Measurements from ENCODE around the gene DNAJC22. TPM values are rescaled to one million over a fixed set of nuclear protein-coding genes. Genes with fewer than 3 reads are reported as not detected.

The DNAJC22 gene
- total RNA-seq, 1 donor: 1.1 TPM

- no peak overlapping the region for H3K4me3 ChIP-seq (ENCODE audit: insufficient read depth, low read length)
- H3K36me3 ChIP-seq (ENCODE audit: insufficient read depth, low read length): peaks cover 6% of the 10 kb centered on the region
- no peak overlapping the region for H3K27ac ChIP-seq (ENCODE audit: low read depth, low read length)
- TF ChIP-seq, protein P1, sequence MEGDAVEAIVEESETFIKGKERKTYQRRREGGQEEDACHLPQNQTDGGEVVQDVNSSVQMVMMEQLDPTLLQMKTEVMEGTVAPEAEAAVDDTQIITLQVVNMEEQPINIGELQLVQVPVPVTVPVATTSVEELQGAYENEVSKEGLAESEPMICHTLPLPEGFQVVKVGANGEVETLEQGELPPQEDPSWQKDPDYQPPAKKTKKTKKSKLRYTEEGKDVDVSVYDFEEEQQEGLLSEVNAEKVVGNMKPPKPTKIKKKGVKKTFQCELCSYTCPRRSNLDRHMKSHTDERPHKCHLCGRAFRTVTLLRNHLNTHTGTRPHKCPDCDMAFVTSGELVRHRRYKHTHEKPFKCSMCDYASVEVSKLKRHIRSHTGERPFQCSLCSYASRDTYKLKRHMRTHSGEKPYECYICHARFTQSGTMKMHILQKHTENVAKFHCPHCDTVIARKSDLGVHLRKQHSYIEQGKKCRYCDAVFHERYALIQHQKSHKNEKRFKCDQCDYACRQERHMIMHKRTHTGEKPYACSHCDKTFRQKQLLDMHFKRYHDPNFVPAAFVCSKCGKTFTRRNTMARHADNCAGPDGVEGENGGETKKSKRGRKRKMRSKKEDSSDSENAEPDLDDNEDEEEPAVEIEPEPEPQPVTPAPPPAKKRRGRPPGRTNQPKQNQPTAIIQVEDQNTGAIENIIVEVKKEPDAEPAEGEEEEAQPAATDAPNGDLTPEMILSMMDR (IDR thresholded peaks at IDR 0.05; ENCODE audit: extremely low read depth, low read depth, low read length): no peak
- DNase-seq (ENCODE audit: insufficient read length, low spot score, missing footprints): peak; percentile 64
- peaks cover 3% of the 10 kb centered on the region for H3K4me1 ChIP-seq (ENCODE audit: insufficient read depth, low read length)
- peaks cover 29% of the 10 kb centered on the region for H3K27me3 ChIP-seq (ENCODE audit: insufficient read depth, low read length)
- no peaks in the 10 kb centered on the region for H3K79me2 ChIP-seq (ENCODE audit: insufficient read depth, low read length)
- H3K9me3 ChIP-seq (ENCODE audit: low read depth, low read length): no peaks in the 10 kb centered on the region
- H2AFZ ChIP-seq (ENCODE audit: low read length): no peak overlapping the region
- no peaks in the 10 kb centered on the region for H4K20me1 ChIP-seq (ENCODE audit: insufficient read depth, low read length)
- H3K4me2 ChIP-seq (ENCODE audit: insufficient read depth, low read length): no peak overlapping the region
Measured at GRCh38 chr12:49334226-49334625, 12.5 kb upstream of the DNAJC22 start.

DNA sequence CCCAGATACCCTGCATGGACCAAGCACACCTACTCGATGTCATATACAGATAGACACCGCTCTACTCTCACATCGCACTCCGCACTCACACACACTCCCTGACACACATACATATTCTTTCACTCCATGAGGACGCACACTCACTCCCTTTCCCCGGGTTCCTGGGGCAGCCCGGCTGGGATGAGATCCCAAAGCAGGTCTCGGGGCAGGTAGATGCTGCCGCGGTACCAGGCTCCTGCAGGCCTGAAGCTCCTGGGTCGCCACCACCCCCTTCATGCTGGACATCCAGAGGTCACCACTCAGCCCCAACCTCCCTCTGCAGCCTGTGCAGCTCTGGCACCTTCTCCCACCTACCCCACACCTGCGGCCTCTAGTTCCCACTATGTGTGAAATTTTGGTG is 12.0 kb upstream of the DNAJC22 start:
- DNase-seq (ENCODE audit: insufficient read length, low spot score, missing footprints): peak; percentile 74
- no peak overlapping the region for H3K27ac ChIP-seq (ENCODE audit: low read depth, low read length)
- H2AFZ ChIP-seq (ENCODE audit: low read length): no peak overlapping the region
- H3K36me3 ChIP-seq (ENCODE audit: insufficient read depth, low read length): peaks cover 4% of the 10 kb centered on the region
- no peak overlapping the region for H3K4me3 ChIP-seq (ENCODE audit: insufficient read depth, low read length)
- no peaks in the 10 kb centered on the region for H3K9me3 ChIP-seq (ENCODE audit: low read depth, low read length)
- no peak overlapping the region for H3K4me2 ChIP-seq (ENCODE audit: insufficient read depth, low read length)
- peaks cover 32% of the 10 kb centered on the region for H3K27me3 ChIP-seq (ENCODE audit: insufficient read depth, low read length)
- H3K4me1 ChIP-seq (ENCODE audit: insufficient read depth, low read length): peaks cover 3% of the 10 kb centered on the region
- H3K79me2 ChIP-seq (ENCODE audit: insufficient read depth, low read length): no peaks in the 10 kb centered on the region
- no peaks in the 10 kb centered on the region for H4K20me1 ChIP-seq (ENCODE audit: insufficient read depth, low read length)
- TF ChIP-seq, protein P1 (IDR thresholded peaks at IDR 0.05; ENCODE audit: extremely low read depth, low read depth, low read length): no peak

DNA sequence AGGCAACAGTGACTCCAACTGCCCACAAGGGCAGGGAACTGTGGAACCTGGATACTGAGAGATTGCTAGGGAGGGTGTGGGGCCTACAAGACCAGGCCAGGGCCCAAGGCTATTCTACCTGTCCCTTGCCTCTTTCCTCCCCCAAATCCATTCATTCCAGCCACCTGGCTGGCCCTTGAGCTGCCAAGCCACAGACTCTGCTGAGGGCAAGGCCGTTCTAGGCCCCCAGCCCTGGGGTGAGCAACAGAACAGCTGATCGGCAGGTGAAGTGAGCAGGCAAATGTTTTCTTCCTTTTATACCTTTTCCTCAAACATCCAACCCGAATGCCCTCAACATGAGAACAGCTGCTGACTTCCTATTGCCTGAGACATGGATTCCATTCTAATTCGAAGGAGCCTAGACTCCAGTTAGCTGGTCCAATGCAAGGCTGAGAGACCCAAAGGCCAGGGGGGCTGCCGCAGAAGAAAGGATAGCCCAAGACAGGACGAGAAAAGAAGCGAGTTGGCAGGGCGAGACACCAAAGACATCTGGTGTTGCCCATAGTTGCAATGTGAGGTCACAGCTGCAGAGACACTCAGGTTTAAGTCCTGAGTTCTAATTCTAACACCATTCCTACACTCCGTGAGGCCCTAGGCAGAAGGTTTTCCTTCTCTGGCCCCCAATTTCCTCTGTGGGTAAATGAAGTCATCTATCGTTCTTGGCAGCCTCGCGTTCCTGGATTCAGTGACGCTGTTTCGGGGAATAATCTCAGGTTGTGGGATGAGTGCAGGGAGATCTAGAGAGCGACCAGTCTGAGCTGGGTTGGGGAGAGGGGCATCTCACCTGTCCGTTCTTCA is 11.4 kb upstream of the DNAJC22 start:
- TF ChIP-seq, protein P1 (IDR thresholded peaks at IDR 0.05; ENCODE audit: extremely low read depth, low read depth, low read length): no peak
- peak; percentile 75 for DNase-seq (ENCODE audit: insufficient read length, low spot score, missing footprints)
- Histone ChIP-seq H3K4me3 (ENCODE audit: insufficient read depth, low read length) (no peak overlapping the region), H3K4me2 (ENCODE audit: insufficient read depth, low read length) (no peak overlapping the region), H4K20me1 (ENCODE audit: insufficient read depth, low read length) (no peaks in the 10 kb centered on the region), H3K36me3 (ENCODE audit: insufficient read depth, low read length) (no peaks in the 10 kb centered on the region), H2AFZ (ENCODE audit: low read length) (no peak overlapping the region), H3K27me3 (ENCODE audit: insufficient read depth, low read length) (peaks cover 38% of the 10 kb centered on the region), H3K27ac (ENCODE audit: low read depth, low read length) (no peak overlapping the region), H3K79me2 (ENCODE audit: insufficient read depth, low read length) (no peaks in the 10 kb centered on the region), H3K9me3 (ENCODE audit: low read depth, low read length) (no peaks in the 10 kb centered on the region), H3K4me1 (ENCODE audit: insufficient read depth, low read length) (peaks cover 3% of the 10 kb centered on the region)

GRCh38 chr12:49335955-49336644 is 10.6 kb upstream of the DNAJC22 start:
- TF ChIP-seq, protein P1 (IDR thresholded peaks at IDR 0.05; ENCODE audit: extremely low read depth, low read depth, low read length): no peak
- Histone ChIP-seq H3K4me2 (ENCODE audit: insufficient read depth, low read length) (no peak overlapping the region), H3K27me3 (ENCODE audit: insufficient read depth, low read length) (peaks cover 45% of the 10 kb centered on the region), H3K36me3 (ENCODE audit: insufficient read depth, low read length) (no peaks in the 10 kb centered on the region), H3K27ac (ENCODE audit: low read depth, low read length) (no peak overlapping the region), H3K4me1 (ENCODE audit: insufficient read depth, low read length) (peaks cover 3% of the 10 kb centered on the region), H3K9me3 (ENCODE audit: low read depth, low read length) (no peaks in the 10 kb centered on the region), H3K79me2 (ENCODE audit: insufficient read depth, low read length) (no peaks in the 10 kb centered on the region), H3K4me3 (ENCODE audit: insufficient read depth, low read length) (no peak overlapping the region), H2AFZ (ENCODE audit: low read length) (no peak overlapping the region), H4K20me1 (ENCODE audit: insufficient read depth, low read length) (no peaks in the 10 kb centered on the region)
- DNase-seq (ENCODE audit: insufficient read length, low spot score, missing footprints): peak; percentile 57

All from osteoblast (primary cell).